GM20000 (cell line): ENCODE data around the gene PTPRN2.

Experiments used
- DNase-seq: peaks from one replicate; pipeline ENCODE4 v3.0.0; 2012; ENCODE audit warnings: low spot score
- TF ChIP-seq, protein P1 (sequence below): IDR thresholded peaks from 2 replicates; pipeline ENCODE4 v1.5.1; 2012; ENCODE audit warnings: mild to moderate bottlenecking, control low read depth; ENCODE audit errors: extremely low read depth, missing control alignments

PTPRN2 gene

GRCh38 chr7:157755741-157756140, 831.9 kb downstream of the PTPRN2 start:
- TF ChIP-seq, protein P1, sequence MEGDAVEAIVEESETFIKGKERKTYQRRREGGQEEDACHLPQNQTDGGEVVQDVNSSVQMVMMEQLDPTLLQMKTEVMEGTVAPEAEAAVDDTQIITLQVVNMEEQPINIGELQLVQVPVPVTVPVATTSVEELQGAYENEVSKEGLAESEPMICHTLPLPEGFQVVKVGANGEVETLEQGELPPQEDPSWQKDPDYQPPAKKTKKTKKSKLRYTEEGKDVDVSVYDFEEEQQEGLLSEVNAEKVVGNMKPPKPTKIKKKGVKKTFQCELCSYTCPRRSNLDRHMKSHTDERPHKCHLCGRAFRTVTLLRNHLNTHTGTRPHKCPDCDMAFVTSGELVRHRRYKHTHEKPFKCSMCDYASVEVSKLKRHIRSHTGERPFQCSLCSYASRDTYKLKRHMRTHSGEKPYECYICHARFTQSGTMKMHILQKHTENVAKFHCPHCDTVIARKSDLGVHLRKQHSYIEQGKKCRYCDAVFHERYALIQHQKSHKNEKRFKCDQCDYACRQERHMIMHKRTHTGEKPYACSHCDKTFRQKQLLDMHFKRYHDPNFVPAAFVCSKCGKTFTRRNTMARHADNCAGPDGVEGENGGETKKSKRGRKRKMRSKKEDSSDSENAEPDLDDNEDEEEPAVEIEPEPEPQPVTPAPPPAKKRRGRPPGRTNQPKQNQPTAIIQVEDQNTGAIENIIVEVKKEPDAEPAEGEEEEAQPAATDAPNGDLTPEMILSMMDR, result no peak
- DNase-seq, result no peak

DNA sequence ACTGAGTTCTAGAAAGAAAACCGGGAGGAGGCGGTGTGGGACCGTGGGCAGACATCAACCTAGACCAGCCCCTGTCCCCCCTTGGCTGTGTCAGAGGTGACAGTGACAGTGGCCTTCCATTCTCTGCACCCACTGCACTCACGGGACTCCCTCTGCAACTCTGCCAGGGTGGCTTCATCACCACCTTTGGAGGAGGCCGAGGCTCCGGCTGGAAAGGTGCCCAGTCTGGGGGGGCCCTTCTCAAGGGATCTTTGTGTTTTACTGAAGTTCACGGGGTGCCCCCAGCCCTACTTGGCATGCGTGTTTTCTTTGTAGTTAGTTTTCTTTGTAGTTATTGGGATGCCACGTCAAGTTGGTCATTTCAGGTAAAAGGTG, 833.2 kb downstream of the PTPRN2 start:
- TF ChIP-seq, protein P1, result no peak
- no peak for DNase-seq

- DNase-seq, result no peak
- TF ChIP-seq, protein P1, result no peak
Measured at GRCh38 chr7:157753713-157754415, 833.8 kb downstream of the PTPRN2 start.

DNA sequence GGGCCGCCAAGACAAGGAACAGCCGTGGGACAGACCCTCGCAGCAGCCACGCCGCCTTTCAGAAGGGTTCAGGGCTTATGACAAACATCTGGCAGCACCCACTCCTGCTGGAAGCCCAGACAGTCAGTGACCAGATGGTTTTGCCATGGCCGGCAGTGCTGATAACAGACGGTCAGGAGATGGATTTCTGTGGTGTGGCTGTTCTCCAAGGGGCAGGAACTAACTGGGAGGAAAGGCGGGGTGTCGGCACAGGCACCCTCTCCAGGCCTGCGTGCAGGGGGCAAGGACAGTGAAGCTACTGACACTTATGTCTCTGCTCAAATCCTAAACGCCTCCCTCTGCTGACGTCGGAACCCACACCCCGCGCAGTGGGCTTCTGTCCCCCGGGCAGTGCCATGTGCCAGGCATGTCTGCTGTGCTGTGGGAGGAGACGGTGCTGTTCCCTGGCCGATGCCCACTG, 834.8 kb downstream of the PTPRN2 start:
- TF ChIP-seq, protein P1, result no peak
- DNase-seq, result no peak

DNA sequence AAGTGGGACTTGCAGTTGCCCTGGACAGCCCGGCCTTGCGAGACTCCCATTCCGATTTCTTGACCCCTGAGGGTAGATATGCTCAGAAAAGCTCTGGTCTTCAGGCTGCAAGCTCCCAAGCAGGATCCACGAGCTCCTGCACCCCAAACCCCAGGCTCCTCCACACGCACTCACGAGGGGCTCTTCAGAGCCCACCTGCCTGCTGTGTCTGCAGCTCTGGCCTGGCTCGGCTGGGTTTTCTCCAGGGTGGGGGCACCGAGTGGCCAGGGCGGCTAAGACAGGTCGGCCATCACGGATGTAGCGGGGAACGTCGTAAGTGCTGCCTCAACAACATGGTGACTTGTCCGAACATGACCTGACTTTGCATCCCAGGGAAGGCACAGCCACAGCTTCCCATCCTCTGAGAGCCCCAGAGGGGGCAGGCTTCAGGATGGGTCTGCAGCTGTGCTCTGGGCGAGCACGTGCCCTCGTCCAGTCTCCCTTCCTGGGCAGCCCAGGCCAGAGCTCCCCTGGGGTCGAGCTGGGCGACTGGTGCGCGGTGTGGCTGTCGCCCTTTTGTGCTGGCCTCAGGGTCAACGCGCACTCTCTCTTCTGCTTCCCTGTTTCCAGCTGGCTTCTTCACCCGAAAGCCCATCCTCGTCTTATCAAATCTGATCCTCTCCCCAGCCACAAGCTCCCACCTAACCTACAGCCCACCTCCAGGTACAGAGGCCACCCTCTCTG, 835.5 kb downstream of the PTPRN2 start:
- no peak for DNase-seq
- TF ChIP-seq, protein P1, result no peak

GRCh38 chr7:157751406-157751805, 836.2 kb downstream of the PTPRN2 start:
- TF ChIP-seq, protein P1, result no peak
- DNase-seq, result no peak

- no peak for DNase-seq
- TF ChIP-seq, protein P1, result no peak
Measured at GRCh38 chr7:157750291-157750690, 837.3 kb downstream of the PTPRN2 start.
